Transverse colon (tissue), 4 donors: ENCODE results near the gene FBXO21. TPM values are rescaled to one million over a fixed set of nuclear protein-coding genes. Genes with fewer than 3 reads are reported as not detected.
"Not testable (repeated sequence)": the region's sequence is repeated elsewhere in the genome, so short reads cannot be mapped to it uniquely, and the experiment has no call there.

Source experiments
- DNase-seq: peaks from one replicate; pipeline ENCODE4 v3.0.0-alpha.2; 2019
- H3K27ac ChIP-seq, 4 donors: fragments of 200-600 bp; sonication (generic); 2 replicates each; pipeline ENCODE4 v1.5.1; 2016 to 2018; ENCODE audit warnings: inconsistent platforms in 4 of 4
- H3K27me3 ChIP-seq: fragments of 200-600 bp; sonication (generic); 2 replicates; pipeline ENCODE4 v1.5.1; 2017; ENCODE audit warnings: inconsistent platforms
- H3K36me3 ChIP-seq, 4 donors: fragments of 200-600 bp; sonication (generic); 2 replicates each; pipeline ENCODE4 v1.5.1; 2017 to 2019; ENCODE audit warnings: inconsistent platforms in 4 of 4
- H3K4me1 ChIP-seq, 4 donors: fragments of 200-600 bp; sonication (generic); 2 replicates each; pipeline ENCODE4 v1.5.1; 2017 to 2020; ENCODE audit warnings: inconsistent platforms in 4 of 4
- H3K4me3 ChIP-seq, 4 donors: fragments of 200-600 bp; sonication (generic); 1 replicate in 1 of 4; 2 replicates in 3 of 4; pipeline versions ENCODE4 v1.5.1 to v1.6.1; 2017 to 2019; ENCODE audit warnings: inconsistent platforms in 4 of 4
- H3K9me3 ChIP-seq, 2 donors: fragments of 200-600 bp; sonication (generic); 2 replicates each; pipeline ENCODE4 v1.5.1; 2017 to 2019; ENCODE audit warnings: inconsistent platforms in 2 of 2
- CTCF ChIP-seq, 5 experiments: fragments of 200-600 bp in 3 of 5; fragments of 450-650 bp in 2 of 5; sonication (generic) in 3 of 5; IDR thresholded peaks; 1 replicate in 2 of 5; 2 replicates in 3 of 5; pipeline ENCODE4 v1.5.1; 2016 to 2017; ENCODE audit warnings: antibody characterized with exemption in 5 of 5, inconsistent platforms in 3 of 5, mild to moderate bottlenecking in 2 of 5, moderate library complexity in 1 of 5
- EP300 ChIP-seq: sonication (generic); formaldehyde crosslinking; IDR thresholded peaks from one replicate; pipeline ENCODE4 v1.6.1; 2017; ENCODE audit warnings: antibody characterized with exemption, low read depth
- POLR2A ChIP-seq: fragments of 450-650 bp; IDR thresholded peaks from one replicate; pipeline ENCODE4 v1.6.1; 2016; ENCODE audit warnings: antibody characterized with exemption, mild to moderate bottlenecking, moderate library complexity
- POLR2AphosphoS5 ChIP-seq, 3 donors: sonication (generic); formaldehyde crosslinking; IDR thresholded peaks; one replicate each; pipeline ENCODE4 v1.6.1; 2016; ENCODE audit warnings: antibody characterized with exemption in 3 of 3
- WGBS, 2 donors: methylation state at CpG; one replicate each; pipeline ENCODE4 v1.1.5; 2018; ENCODE audit warnings: low coverage in 1 of 2; 5-methylcytosine and 5-hydroxymethylcytosine counted together
- in situ Hi-C, 4 donors: fragments of 200-750 bp; cut with MboI; loops; one replicate each; pipeline versions ENCODE4 v1.15.0 to v1.15.1; 2017; ENCODE audit warnings: low sequenced_read_pairs in 3 of 4, low pct_ligation_motif_present in 1 of 4, low pct_unique_long_range_greater_than_20kb in 1 of 4
- intact Hi-C: fragments of 100-400 bp; cut with DNase I; formaldehyde crosslinking; loops from one replicate; pipeline ENCODE4 v1.15.1; 2023; ENCODE audit warnings: low total_unique reads
- total RNA-seq, 4 donors: library from RNA; depleted of rRNA; stranded (reverse); fragments of >200 nt; gene quantifications; one replicate each; pipeline ENCODE4 v1.1.0, GENCODE V29; 2016

The FBXO21 gene
- total RNA-seq, 4 donors from 2014 or later: 31.6 to 56.9 (median 36.8) TPM

GRCh38 chr12:117202033-117202432 lies 11.8 kb upstream of the FBXO21 start:
- Histone ChIP-seq H3K4me1 (no peaks in the 10 kb centered on the region), H3K36me3 (no peaks in the 10 kb centered on the region), H3K27ac (no peak overlapping the region), H3K4me3 (no peak overlapping the region), H3K9me3 (no peaks in the 10 kb centered on the region), H3K27me3 (peaks cover 2% of the 10 kb centered on the region)
- no peak for TF ChIP-seq EP300
- TF ChIP-seq POLR2AphosphoS5 (IDR thresholded peaks at IDR 0.05): no peak
- TF ChIP-seq POLR2A: no peak
- TF ChIP-seq CTCF (IDR thresholded peaks at IDR 0.05): no peak
- 82 to 94% methylated on average over 3 to 9 of the region's 9 CpGs for WGBS, 2 donors
- no peak for DNase-seq
- in situ Hi-C loops (loop anchor here in 1 of 4 donors (25.0 kb wide), 1 partner anchor 635 kb away; no protein-coding TSS in a partner anchor), intact Hi-C loops (no loop called here)

GRCh38 chr12:117199956-117200744 lies 9.9 kb upstream of the FBXO21 start:
- not testable (repeated sequence) for H3K36me3 ChIP-seq, H3K4me3 ChIP-seq, DNase-seq, H3K27ac ChIP-seq, H3K9me3 ChIP-seq, H3K4me1 ChIP-seq, H3K27me3 ChIP-seq
- 92 to 97% methylated on average over 6 to 8 of the region's 8 CpGs for WGBS, 2 donors
- intact Hi-C loops (loop anchor here (1.0 kb wide), 1 partner anchor 34 kb away; no protein-coding TSS in a partner anchor), in situ Hi-C loops (loop anchor here in 1 of 4 donors (25.0 kb wide), 1 partner anchor 637 kb away; no protein-coding TSS in a partner anchor)

- H3K27me3 ChIP-seq, H3K9me3 ChIP-seq, intact Hi-C loops, H3K36me3 ChIP-seq, in situ Hi-C loops, H3K27ac ChIP-seq, H3K4me3 ChIP-seq, DNase-seq, H3K4me1 ChIP-seq: not testable (repeated sequence)
- WGBS, 2 donors: 84 to 94% methylated on average over 3 to 6 of the region's 6 CpGs
Observed at GRCh38 chr12:117196334-117196733, 6.1 kb upstream of the FBXO21 start.

GRCh38 chr12:117195027-117195426 lies 4.8 kb upstream of the FBXO21 start:
- H3K27me3 ChIP-seq, H3K4me1 ChIP-seq, H3K36me3 ChIP-seq, H3K9me3 ChIP-seq, DNase-seq, H3K4me3 ChIP-seq, H3K27ac ChIP-seq, intact Hi-C loops, in situ Hi-C loops: not testable (repeated sequence)
- 82 to 89% methylated on average over 3 to 8 of the region's 9 CpGs for WGBS, 2 donors

GRCh38 chr12:117193903-117194302 lies 3.6 kb upstream of the FBXO21 start:
- H3K36me3 ChIP-seq: no peaks in the 10 kb centered on the region
- 71 to 75% methylated on average over 3 of the region's 3 CpGs for WGBS, 2 donors
- H3K9me3 ChIP-seq: no peaks in the 10 kb centered on the region
- no peaks in the 10 kb centered on the region for H3K27me3 ChIP-seq
- peaks cover 0 to 8% (median 6%) of the 10 kb centered on the region in 4 donors for H3K4me1 ChIP-seq
- H3K27ac ChIP-seq: no peak overlapping the region
- in situ Hi-C loops: no loop called here
- intact Hi-C loops: no loop called here
- TF ChIP-seq EP300: no peak
- TF ChIP-seq POLR2A: no peak
- no peak for TF ChIP-seq CTCF (IDR thresholded peaks at IDR 0.05)
- no peak for TF ChIP-seq POLR2AphosphoS5 (IDR thresholded peaks at IDR 0.05)
- H3K4me3 ChIP-seq: no peak overlapping the region
- DNase-seq: no peak

GRCh38 chr12:117192581-117192980 lies 2.3 kb upstream of the FBXO21 start:
- H3K9me3 ChIP-seq, intact Hi-C loops, DNase-seq, H3K36me3 ChIP-seq, H3K27ac ChIP-seq, H3K4me3 ChIP-seq, in situ Hi-C loops, H3K27me3 ChIP-seq: not testable (repeated sequence)
- H3K4me1 ChIP-seq: peaks cover 0 to 17% (median 10%) of the 10 kb centered on the region in 4 donors
- WGBS, 2 donors: 82 to 90% methylated on average over 5 to 9 of the region's 9 CpGs
